H1 (cell line): ENCODE measurements around the gene TIGD6. TPM values are rescaled to one million over a fixed set of nuclear protein-coding genes. Genes with fewer than 3 reads are reported as not detected.

Experiments used
- KDM1A ChIP-seq: fragments of 200-600, 300-600 bp; sonication (generic); IDR thresholded peaks from 2 replicates; pipeline ENCODE4 v1.7.1; 2016; ENCODE audit warnings: mild to moderate bottlenecking, low read length, borderline replicate concordance
- NRF1 ChIP-seq: IDR thresholded peaks from 2 replicates; pipeline ENCODE4 v1.6.1; 2011; ENCODE audit warnings: mild to moderate bottlenecking, low read depth, low read length, improper control_type of control experiment
- SAP30 ChIP-seq: fragments of 300-600 bp; sonication (generic); IDR thresholded peaks from 2 replicates; pipeline ENCODE4 v1.7.1; 2012; ENCODE audit warnings: low read length, moderate library complexity, mild to moderate bottlenecking, inconsistent platforms; ENCODE audit not compliant: insufficient read depth, insufficient replicate concordance
- SIN3A ChIP-seq, 2 experiments: IDR thresholded peaks in 1 of 2; conservative IDR thresholded peaks in 1 of 2; 2 replicates each; pipeline ENCODE4 v1.6.1; 2011 to 2012; ENCODE audit warnings: low read length in 2 of 2, improper control_type of control experiment in 1 of 2, low read depth in 1 of 2, mild to moderate bottlenecking in 1 of 2
- polyA plus RNA-seq, 7 experiments: library from polyadenylated mRNA; depleted of rRNA in 3 of 7; stranded (reverse) in 5 of 7; unstranded in 2 of 7; fragments of >200 nt in 5 of 7; fragments of 200-250 nt in 2 of 7; gene quantifications; 1 replicate in 5 of 7; 2 replicates in 1 of 7; 4 replicates in 1 of 7; pipeline versions ENCODE4 v1.2.1 to v1.2.3, GENCODE V29; 2011 to 2013; ENCODE audit warnings: missing spikeins in 2 of 7, mixed read lengths in 2 of 7
- total RNA-seq: library from RNA; stranded (reverse); fragmentation: NEBNext Ultra II Directional; extraction: Animal tissue kit (Norgen Biotek cat#: 25700); gene quantifications from 2 replicates; pipeline ENCODE4 v1.2.1, GENCODE V29; 2021
- TF ChIP-seq, protein P1 (sequence below): IDR thresholded peaks from 2 replicates; pipeline ENCODE4 v1.6.1; 2012; ENCODE audit warnings: inconsistent platforms
- TF ChIP-seq, protein P2 (sequence below): IDR thresholded peaks from 2 replicates; pipeline ENCODE4 v1.6.1; 2012; ENCODE audit warnings: low read length, inconsistent platforms
- TF ChIP-seq, protein P3 (sequence below), 3 experiments: IDR thresholded peaks; 1 replicate in 2 of 3; 2 replicates in 1 of 3; pipeline versions ENCODE4 v1.5.1 to v1.6.1; 2011; ENCODE audit warnings: low read length in 3 of 3, mild to moderate bottlenecking in 3 of 3, inconsistent platforms in 2 of 3, low read depth in 1 of 3, moderate library complexity in 1 of 3; ENCODE audit not compliant: insufficient read depth in 1 of 3; ENCODE audit errors: control extremely low read depth in 1 of 3
- TF ChIP-seq, protein P4 (sequence below): IDR thresholded peaks from 2 replicates; pipeline ENCODE4 v1.6.1; 2011; ENCODE audit warnings: low read depth, mild to moderate bottlenecking, low read length; ENCODE audit not compliant: insufficient read depth

TIGD6 gene
- total and polyA plus RNA-seq, 2 of the 8 experiments (the other 6 are each of a cell fraction or from before 2014, with no cell fraction given) = 1.3 to 2.4 TPM

DNA sequence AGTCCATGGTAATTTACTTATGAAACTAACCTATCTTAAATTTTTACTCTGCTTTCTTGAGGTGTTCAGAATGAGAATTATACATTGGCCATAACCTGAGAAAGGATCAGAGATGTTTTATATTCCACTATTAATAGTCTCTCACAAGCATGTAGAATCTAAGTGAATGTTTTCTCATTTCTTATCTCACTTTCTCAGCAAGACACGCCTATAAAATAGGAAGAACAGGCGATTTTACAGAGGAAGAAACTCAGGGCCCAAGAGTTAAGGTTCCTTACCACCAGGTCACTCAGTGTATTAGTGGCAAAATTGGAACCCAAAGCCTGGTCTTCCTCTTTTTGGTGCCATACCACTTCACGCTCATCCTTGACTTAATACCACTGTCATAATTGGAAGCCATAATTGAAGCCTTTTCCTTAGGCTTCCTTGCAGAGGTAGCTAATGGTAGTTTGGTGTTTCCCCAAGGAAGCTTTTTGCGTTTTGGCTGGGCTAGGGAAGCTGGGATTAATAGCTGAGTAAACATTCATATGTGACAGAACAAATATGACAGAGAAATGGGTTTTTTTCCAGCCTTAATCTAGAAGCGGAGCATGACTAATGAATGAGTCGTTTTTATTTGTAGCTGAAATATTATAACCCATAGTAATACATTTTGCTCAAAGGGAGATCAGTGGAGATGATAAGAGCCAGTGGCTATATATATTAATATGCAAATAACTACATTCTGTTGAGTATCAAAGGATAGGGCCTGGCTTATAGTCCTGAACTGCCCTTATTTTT, 17.0 kb upstream of the TIGD6 start (continued):
- no peak for TF ChIP-seq NRF1
- TF ChIP-seq, protein P1, sequence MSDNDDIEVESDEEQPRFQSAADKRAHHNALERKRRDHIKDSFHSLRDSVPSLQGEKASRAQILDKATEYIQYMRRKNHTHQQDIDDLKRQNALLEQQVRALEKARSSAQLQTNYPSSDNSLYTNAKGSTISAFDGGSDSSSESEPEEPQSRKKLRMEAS = no peak
- TF ChIP-seq, protein P2, sequence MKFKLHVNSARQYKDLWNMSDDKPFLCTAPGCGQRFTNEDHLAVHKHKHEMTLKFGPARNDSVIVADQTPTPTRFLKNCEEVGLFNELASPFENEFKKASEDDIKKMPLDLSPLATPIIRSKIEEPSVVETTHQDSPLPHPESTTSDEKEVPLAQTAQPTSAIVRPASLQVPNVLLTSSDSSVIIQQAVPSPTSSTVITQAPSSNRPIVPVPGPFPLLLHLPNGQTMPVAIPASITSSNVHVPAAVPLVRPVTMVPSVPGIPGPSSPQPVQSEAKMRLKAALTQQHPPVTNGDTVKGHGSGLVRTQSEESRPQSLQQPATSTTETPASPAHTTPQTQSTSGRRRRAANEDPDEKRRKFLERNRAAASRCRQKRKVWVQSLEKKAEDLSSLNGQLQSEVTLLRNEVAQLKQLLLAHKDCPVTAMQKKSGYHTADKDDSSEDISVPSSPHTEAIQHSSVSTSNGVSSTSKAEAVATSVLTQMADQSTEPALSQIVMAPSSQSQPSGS = no peak
- TF ChIP-seq SAP30 = no peak
- TF ChIP-seq, protein P3, sequence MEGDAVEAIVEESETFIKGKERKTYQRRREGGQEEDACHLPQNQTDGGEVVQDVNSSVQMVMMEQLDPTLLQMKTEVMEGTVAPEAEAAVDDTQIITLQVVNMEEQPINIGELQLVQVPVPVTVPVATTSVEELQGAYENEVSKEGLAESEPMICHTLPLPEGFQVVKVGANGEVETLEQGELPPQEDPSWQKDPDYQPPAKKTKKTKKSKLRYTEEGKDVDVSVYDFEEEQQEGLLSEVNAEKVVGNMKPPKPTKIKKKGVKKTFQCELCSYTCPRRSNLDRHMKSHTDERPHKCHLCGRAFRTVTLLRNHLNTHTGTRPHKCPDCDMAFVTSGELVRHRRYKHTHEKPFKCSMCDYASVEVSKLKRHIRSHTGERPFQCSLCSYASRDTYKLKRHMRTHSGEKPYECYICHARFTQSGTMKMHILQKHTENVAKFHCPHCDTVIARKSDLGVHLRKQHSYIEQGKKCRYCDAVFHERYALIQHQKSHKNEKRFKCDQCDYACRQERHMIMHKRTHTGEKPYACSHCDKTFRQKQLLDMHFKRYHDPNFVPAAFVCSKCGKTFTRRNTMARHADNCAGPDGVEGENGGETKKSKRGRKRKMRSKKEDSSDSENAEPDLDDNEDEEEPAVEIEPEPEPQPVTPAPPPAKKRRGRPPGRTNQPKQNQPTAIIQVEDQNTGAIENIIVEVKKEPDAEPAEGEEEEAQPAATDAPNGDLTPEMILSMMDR (IDR thresholded peaks at IDR 0.05; ENCODE audit: control extremely low read depth in 1 of 3, insufficient read depth in 1 of 3, low read depth in 1 of 3, low read length in 3 of 3) = no peak
- no peak for TF ChIP-seq KDM1A
- TF ChIP-seq, protein P4, sequence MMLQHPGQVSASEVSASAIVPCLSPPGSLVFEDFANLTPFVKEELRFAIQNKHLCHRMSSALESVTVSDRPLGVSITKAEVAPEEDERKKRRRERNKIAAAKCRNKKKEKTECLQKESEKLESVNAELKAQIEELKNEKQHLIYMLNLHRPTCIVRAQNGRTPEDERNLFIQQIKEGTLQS = no peak
- TF ChIP-seq SIN3A (conservative IDR thresholded peaks at IDR 0.05 in 1 of 2, IDR thresholded peaks at IDR 0.05 in 1 of 2; ENCODE audit: low read depth in 1 of 2, low read length in 2 of 2) = no peak
